Keratinocyte (primary cell): ENCODE results near the gene SLC13A3.

Experiments
- CTCF ChIP-seq, 3 experiments: IDR thresholded peaks in 1 of 3; conservative IDR thresholded peaks in 1 of 3; optimal IDR thresholded peaks in 1 of 3; 2 replicates in 2 of 3; 3 replicates in 1 of 3; pipeline versions ENCODE3 to v1.5.1; 2011; ENCODE audit warnings: low read length in 3 of 3, mild to moderate bottlenecking in 3 of 3, moderate library complexity in 2 of 3, control low read depth in 1 of 3, inconsistent platforms in 1 of 3; ENCODE audit not compliant: insufficient read depth in 2 of 3; ENCODE audit errors: extremely low read depth in 1 of 3
- EZH2 ChIP-seq: IDR thresholded peaks from one replicate; pipeline ENCODE4 v1.6.1; 2012; ENCODE audit warnings: inconsistent platforms, mild to moderate bottlenecking, low read length, moderate library complexity

- TF ChIP-seq CTCF (optimal IDR thresholded peaks at IDR 0.05 in 1 of 3, IDR thresholded peaks at IDR 0.05 in 1 of 3, conservative IDR thresholded peaks at IDR 0.05 in 1 of 3; ENCODE audit: extremely low read depth in 1 of 3, insufficient read depth in 2 of 3, low read length in 3 of 3) (no peak), EZH2 (no peak)
Observed at GRCh38 chr20:46546936-46547335, 104.3 kb downstream of the SLC13A3 start.
